HG03064 (cell line): ENCODE measurements around the gene ADAMTS9.

Source experiments
- ATAC-seq: cut with Tn5 transposase; IDR thresholded peaks from one replicate; pipeline ENCODE4 v1.9.1; 2021; ENCODE audit warnings: low read depth; ENCODE audit not compliant: unreplicated experiment

The ADAMTS9 gene

DNA sequence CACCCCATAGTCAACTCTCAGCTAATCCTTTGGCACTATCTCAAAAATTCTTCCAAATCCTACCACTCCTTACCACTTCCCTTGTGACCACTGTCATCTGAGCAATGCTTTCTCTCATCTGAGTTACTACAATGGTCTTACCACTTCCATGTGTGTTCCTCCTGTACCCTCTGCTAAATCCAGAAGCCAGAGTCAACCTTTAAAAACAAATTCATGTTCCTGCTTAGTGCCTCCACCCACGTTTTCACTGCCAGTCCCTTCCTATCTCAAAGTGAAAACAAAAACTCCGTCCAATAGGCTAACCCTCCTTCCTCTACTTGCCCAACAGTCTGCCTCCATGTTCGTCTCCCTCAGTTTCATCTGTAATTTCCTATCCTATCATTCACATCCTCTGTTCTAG lies 109.0 kb downstream of the ADAMTS9 start:
- ATAC-seq: no peak

DNA sequence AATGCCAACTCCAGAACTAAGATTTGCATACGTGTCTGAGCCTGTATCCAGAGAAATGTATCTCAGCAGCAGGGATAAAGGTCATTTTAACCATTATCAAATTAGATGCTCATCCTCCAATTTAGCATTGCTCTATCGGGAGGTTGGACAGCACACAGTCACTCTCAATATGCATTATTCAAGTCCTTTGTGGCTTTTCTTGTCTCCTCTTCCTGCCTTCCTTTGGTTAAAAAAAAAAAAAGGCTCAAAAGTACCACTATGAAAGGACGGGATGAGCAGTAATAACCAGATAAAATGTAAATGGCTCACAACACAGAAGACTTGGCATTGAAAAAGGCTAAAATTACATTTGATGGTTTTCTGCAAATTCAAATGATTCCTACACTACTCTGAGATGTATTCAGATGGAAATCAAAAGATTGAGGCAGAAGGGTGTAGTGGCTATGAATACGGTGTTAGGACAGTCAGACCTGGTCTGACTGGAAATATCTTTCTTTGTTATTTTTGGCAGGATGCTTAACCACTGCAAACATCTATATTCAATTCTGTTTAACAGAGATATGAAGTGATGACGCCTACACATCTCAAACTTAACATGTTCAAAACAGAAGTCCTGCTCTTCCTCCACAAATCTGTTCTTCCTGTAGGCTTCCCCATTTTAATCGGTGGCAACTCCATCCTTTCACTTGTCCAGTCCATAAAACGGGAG lies 109.6 kb downstream of the ADAMTS9 start:
- ATAC-seq: no peak

DNA sequence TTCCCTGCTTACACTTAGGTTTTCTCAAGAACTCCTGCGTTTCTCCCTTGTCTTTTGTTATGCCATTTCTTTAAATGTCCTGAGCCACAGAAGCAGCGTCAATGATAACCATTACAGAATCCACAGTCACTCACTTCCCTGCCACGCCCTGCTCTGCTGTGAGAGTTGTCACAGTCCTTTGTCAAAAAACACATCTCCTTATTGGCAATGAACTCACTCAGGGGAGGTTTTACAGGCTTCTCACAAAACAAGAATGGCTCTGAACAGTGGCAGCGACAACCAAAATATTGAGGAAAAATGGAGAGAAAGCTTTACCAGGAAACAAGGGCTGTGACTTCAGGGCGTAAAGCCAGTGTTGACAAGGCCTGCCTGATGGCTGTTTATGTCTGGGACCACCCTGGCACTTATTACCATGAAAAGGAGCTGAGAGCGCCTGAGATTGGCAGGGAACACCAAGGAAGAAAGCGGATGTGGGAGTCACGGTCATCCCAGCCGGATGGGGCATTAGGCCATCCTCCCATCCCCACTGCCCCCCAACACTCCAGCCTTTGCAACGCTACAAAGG lies 111.5 kb downstream of the ADAMTS9 start:
- ATAC-seq: no peak

DNA sequence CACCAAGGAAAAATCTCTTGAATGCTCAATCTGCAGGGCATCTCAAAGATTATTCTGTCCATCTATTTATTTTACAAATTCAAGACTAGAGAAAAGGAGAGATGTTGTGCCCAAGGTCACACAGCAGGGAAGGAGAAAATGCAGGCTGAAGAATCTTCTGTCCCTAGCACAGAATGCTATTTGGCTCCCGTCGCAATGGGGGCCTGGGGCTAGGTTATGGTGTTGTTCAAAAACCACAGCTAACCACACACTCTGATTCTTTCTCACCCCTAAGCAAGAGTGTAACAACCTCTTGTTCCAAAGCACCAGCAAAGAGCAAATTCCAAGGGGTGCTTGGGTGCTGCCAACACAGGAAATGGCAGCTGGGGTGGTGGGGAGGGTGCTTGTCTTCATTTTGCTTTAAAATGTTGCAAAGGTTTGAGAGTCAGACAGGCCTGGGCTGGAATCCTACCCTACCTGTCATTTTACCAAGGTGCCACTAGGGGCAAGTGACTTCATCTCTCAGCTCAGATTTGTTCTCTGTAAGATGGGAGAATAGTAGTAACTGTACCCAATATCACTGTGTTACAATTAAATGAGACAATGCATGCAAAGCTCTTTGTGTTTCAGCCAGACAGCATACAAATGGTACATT lies 112.5 kb downstream of the ADAMTS9 start:
- peak; percentile 90 for ATAC-seq

DNA sequence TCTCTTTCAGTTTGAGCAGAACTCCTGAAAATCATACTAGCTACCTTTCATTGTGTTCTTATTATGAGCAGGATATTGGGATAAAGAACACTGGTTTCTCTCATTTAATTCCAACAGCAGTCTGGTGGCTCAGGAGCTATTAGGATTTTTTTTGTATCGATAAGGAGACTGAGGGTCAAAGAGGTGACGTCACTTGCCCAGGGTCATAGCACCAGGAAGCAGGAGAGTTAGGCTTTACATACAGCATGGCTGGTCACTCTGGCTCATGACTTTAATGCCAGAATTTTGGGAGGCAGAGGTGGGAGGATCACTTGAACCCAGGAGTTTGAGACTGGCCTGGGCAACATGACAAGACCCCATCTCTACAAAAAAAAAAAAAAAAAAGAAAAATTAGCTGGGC lies 113.6 kb downstream of the ADAMTS9 start:
- no peak for ATAC-seq

DNA sequence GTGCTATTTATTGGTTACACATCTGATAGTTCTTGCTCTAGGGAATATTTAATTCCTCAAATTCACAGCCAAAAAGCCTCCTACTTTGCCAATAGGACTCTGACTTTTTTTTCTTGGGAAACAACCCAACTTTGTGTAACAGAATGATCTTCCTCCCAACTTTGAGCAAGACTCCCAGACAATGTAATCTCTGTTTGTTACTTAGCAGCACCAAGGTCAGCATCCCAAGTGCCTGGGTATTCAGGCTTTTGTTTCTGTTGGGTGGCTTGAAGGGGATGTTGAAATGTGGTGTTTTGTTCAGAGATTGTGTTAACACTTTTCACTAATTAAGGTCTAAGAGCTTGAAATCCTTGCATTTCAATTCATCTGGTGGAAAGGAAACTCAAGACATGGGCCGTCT lies 115.8 kb downstream of the ADAMTS9 start:
- ATAC-seq: no peak

DNA sequence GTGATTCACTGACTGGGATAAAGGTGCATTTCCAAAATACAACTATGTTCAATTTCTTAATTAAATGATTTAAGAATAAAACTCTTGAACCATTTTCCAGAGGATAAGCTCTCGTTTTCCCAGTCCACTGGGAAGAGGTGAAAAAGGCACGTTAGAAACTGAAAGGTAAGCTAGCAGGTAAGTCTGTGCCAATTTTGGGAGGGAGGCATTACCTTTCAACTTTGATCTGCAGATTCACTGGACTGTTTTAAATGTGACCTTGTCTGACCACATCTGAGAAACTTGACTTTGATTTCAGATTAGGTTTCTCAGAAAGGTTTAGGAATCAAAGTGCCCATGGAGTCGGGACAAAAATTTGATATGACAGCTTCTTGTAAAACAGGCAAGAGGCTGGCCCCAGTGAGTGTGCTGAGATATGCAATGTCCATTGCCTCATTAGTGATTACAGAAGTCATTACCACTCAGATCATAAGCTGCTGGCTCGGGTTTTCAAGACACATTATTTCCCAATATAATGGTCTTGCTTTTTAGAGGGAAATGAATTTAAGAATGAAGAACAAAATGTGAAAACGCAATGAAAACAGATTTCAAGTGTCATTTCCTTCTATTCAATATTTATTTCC lies 118.8 kb downstream of the ADAMTS9 start:
- ATAC-seq: no peak

DNA sequence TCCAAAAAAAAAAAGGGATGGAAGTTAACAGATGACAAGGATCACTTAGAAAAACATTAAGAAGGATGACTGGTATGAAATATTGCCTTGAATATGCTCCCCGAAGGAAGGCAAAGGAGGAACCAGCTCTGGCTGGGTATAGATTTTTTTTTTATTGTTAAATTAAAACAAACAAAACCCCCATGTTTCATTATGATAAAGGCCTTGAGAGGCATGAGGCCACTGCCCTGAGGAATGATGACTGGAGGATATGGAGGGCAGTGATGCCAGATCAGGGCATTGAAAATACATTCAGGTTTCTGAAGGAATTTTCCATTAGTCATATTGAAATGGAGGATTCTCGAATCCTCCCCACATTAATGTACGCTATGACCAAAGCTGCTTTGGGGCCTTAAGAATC lies 120.9 kb downstream of the ADAMTS9 start:
- no peak for ATAC-seq

DNA sequence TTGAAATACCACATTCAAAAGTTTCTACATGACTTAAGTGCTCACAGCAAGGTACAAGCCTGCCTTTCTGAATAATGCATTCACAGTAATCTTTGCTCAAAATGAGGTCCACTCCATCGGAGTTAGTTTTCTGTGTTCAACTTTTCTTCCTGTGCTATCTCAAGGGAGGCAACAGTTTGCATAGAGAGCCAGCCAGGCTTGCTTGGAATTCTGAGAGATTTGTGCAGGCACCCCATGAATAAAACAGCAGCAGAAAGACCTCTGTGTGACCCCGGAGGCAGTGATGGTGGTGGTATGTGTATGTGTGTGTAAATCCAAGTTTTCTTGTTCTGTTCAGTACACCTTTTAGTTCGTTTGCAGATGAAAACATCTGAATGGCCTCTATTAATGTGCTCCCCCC lies 124.0 kb downstream of the ADAMTS9 start:
- ATAC-seq: no peak

DNA sequence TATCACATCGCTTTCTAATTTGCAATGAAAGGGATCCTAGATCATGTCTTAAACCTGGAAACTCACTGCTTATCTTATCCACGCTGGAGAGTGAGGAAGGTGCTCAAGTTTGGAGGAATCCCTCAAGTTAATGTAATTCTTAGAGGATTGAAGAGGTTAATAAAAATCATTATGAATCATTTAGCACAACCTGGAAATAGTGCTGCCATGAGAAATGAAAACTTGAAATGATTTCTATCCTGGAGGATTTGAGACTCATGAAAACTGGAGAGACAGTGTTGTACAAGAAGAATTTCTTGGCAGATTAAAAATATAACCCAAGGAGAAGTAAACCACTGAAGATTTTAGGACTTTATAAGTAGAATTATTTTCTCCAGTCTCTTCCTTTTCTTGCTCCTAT lies 125.9 kb downstream of the ADAMTS9 start:
- ATAC-seq: no peak

DNA sequence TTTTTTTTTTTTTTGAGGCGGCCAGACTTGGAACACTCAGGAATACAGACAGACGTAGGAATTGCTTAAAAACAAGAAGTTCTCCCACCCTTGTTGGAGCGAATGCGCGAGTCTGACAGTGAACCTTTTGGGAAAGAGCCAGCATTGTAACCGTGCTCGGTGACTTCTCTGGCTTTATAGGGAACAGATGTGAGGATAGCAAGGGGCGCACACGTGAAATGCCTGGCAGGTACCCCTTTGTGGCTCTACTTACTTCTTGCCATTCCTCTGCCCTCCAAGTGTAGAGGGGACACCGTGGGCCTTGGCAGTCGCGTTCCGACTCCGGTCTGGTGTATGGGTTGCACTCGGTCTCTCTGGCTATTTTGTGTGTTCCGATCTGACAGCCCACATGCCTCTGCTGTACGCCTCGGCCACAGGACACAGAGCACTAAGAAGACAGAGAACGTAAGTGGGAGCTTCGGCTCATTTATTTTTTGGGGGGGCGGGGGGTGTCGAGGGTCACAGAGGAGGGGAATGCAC lies 126.4 kb downstream of the ADAMTS9 start:
- no peak for ATAC-seq

DNA sequence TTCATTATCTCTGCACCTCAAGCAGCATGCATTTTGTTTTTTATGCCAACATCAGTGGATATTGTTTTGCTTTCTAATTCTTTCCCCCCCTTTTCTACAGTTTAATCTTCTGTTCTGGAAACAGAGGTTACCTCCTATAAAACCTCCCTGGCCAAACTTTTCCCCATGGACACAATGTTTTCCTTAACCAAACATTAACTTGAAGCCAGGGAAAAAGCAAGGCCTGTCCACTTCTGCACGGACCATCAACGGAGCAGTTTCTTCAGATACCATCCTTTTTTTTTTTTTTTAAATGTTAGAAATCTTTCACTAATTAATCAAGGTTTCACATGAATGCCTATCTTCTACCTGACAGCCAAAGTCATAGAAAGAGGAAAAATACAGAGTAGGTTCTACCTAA lies 127.0 kb downstream of the ADAMTS9 start:
- ATAC-seq: no peak

DNA sequence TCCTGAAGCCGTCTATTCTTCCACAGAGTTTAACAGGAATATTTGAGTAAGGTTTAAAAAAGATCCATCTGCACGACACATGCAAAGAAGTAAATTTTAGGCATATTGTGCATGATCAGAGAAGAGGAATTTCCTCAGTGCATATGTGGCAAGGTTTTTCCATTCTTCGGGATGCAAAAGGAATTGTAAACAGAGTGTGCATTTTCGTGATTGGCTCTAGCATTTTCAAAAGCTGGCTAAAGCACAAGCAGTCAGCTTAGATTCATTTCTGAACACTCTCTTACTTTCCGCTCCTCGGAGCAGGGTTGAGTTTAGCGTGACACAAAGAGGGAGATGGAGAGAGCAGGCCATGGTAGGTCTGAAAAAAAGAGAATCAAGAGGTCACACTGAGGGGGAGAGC lies 128.2 kb downstream of the ADAMTS9 start:
- no peak for ATAC-seq

DNA sequence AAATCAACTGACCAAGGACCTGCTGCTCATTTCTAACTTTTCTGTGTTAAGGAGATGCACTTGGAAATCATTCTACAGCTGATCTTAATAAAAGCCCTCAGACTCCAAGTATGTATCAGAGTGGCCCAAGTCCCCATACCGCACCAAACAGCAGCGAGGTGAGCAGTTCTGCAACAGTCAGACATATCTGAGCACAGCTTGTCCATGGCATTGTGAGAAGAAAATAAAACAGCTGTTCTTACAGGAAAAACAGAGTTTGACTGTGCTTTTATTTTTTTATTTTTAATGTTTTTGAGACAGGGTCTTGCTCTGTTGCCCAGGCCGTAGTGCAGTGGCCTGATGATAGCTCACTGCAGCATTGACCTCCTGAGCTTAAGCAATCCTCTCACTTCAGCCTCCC lies 131.8 kb downstream of the ADAMTS9 start:
- no peak for ATAC-seq

DNA sequence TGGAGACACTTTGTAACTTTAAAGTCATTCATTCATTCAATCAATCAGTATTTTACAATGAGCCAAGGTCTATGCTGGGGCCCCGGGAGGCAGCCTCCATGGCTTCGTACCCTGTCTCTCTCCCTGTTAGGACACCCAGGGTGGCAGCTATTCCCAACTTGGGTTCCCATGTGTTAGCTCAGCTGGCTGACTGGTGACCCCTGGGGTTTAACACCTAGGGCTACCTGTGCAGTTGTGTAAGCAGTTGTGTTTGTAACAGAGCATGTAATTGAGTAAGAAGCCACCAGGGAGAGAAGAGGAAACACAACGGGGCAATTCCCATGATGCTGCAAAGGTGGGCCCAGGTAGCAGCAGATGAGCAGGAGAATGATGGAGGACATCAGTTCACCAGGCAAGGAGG lies 132.4 kb downstream of the ADAMTS9 start:
- no peak for ATAC-seq

DNA sequence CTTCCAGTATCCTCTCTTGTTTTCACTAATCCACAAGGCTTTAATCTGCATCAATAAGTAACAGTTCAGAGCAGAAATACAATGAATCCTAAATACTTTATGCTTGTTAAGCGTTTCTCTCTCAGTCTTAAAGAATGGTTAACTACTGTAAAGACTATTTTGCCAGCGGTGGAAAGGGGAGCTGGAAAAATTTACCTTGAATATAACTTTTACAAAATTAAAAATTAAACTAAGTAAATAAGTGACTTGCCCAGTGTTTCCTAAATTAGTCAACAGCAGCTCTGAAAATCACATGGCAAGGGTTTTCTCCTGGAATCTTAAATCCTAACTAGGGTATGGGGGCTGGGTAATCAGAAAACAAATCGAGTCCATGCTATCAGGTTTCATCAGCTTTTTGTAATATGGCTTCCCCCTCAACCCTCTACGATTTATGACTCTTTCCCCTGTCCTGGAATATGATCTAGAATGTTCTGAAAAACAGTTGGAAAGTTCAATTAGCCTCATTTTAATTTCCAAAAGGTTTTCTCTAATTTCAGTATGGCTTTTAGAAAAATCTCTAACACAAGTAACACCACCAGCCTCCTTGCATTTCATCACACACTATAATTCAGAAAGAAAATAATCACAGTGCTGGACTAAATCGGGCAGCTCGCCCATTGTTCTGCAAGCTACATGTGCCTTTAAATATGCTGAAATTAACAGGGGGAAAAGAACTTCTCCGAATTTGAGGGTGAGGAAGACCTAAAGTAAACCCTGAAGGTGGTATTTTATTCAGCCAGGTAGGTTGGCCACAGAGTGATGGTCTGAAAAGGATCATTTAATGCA lies 133.5 kb downstream of the ADAMTS9 start:
- no peak for ATAC-seq

DNA sequence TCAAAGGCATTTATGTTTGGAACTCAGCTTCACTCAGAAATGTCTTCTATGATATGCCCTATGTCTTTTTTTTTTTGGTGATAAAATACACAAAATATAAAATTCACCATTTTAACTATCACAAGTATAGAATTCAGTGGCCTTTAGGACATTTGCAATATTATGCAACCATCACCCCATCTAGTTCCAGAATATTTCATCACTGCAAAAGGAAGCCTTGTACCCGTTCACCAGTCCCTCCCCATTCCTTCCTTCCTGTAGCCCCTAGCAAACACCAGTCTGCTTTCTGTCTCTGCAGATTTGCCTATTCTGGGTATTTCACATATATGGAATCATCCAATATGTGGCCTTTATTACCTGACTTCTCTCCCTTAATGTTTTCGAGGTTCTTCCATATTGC lies 134.8 kb downstream of the ADAMTS9 start:
- ATAC-seq: no peak

DNA sequence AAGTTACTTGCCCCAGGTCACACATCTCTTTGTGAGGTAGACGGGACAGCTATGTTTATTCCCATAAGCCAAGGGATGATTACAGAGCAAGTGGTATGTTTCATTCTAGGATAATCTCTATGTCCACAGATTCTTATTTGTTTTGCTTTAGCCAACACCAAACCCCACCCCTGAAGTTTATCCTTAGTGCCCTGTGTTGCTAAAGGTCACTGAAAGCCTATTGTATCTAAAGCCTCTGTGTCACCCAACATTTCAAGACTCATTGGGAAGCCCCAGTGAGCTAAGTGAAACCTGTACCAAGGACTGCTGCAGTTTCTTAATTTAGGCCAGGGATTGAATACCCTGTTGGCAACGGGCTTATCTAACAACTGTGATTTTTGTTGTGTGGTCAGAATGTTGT lies 135.6 kb downstream of the ADAMTS9 start:
- no peak for ATAC-seq

DNA sequence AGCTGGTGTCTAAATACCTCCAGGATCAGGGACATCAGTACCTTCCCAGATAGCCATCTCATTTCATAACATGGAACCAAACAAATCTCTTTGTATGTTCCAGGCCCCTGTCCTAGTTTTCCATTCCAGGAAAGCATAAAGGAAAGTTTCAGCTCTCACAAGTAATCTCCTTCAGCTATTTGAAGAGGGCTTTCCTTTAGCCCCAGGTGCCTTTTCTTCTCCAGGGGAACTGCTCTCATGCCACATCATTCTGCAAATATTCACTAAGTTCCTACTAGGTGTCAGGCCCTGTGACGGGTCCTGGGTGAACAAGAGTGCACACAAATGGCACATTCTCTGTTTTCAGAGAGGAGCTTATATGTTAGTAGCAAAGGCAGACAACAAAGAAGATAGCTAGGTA lies 136.1 kb downstream of the ADAMTS9 start:
- ATAC-seq: no peak

DNA sequence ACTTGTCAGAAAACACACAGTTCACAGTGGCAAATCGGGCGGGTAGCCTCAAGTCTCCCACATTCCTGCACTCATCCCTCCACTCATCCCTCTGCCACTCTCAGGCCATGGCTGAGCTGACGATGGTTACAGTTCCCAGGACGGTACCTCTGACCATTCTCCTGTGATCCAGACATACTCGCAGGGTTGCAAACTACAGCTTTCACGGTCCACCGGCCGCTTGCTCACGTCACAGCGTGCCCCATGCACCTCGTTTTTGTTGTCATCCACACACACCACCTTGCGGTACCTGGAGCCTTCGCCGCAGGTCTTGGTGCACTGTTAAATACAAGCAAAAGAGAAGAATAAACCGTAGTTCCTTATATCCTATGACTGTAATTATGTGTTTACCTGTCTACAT lies 137.1 kb downstream of the ADAMTS9 start:
- no peak for ATAC-seq

DNA sequence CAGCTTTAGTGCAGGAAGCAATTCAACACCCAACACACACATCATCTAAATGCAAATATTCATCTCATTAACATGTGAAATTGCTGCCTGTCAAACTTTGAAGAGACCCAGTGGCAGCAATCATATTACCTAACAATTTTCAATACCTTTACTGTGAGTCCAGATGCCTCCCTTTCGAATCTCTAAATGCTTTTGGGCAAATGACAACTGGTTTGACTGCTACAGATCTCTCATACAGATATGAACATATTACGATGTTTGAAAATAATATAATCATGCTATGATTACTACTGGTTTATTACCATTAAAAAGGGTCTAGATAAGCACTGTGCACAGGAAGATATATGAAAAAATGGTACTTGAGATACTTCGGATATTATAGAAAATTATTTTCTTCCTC lies 137.9 kb downstream of the ADAMTS9 start:
- ATAC-seq: no peak
